Astrocyte (in vitro differentiated cells and primary cell): ENCODE measurements around the gene WDR4. TPM values are rescaled to one million over a fixed set of nuclear protein-coding genes. Genes with fewer than 3 reads are reported as not detected.

ENCODE experiments used
- DNase-seq: peaks from one replicate; pipeline ENCODE4 v3.0.0-alpha.2; 2010; ENCODE audit warnings: low read depth
- FAIRE-seq: peaks from 2 replicates; lab custom pipeline; 2011; peaks lifted over from hg19 to GRCh38; lab: Jason Lieb, UNC
- H2AFZ ChIP-seq: 2 replicates; pipeline ENCODE4 v1.6.0; 2012; ENCODE audit warnings: low read depth, low read length, inconsistent platforms
- H3K27ac ChIP-seq: 2 replicates; pipeline ENCODE4 v1.5.1; 2011; ENCODE audit warnings: low read depth, low read length, inconsistent platforms
- H3K27me3 ChIP-seq: 2 replicates; pipeline ENCODE4 v1.6.0; 2011; ENCODE audit warnings: low read length, inconsistent platforms; ENCODE audit not compliant: insufficient read depth
- H3K36me3 ChIP-seq: 2 replicates; pipeline ENCODE4 v1.5.1; 2011; ENCODE audit warnings: low read length, inconsistent platforms; ENCODE audit not compliant: insufficient read depth
- H3K4me1 ChIP-seq: 2 replicates; pipeline ENCODE4 v1.5.1; 2011; ENCODE audit warnings: low read length, inconsistent platforms; ENCODE audit not compliant: insufficient read depth
- H3K4me2 ChIP-seq: 2 replicates; pipeline ENCODE4 v1.6.0; 2012; ENCODE audit warnings: low read length, inconsistent platforms
- H3K4me3 ChIP-seq: 2 replicates; pipeline ENCODE4 v1.5.1; 2011; ENCODE audit warnings: low read depth, mild to moderate bottlenecking, low read length, inconsistent platforms; ENCODE audit not compliant: insufficient read depth
- H3K79me2 ChIP-seq: 2 replicates; pipeline ENCODE4 v1.6.0; 2012; ENCODE audit warnings: mild to moderate bottlenecking, low read length, inconsistent platforms; ENCODE audit not compliant: insufficient read depth
- H3K9ac ChIP-seq: 2 replicates; pipeline ENCODE4 v1.6.0; 2012; ENCODE audit warnings: mild to moderate bottlenecking, low read length, inconsistent platforms
- H3K9me3 ChIP-seq: 2 replicates; pipeline ENCODE4 v1.5.1; 2012; ENCODE audit warnings: low read depth, mild to moderate bottlenecking, low read length, inconsistent platforms; ENCODE audit not compliant: insufficient read depth
- H4K20me1 ChIP-seq: 2 replicates; pipeline ENCODE4 v1.6.0; 2012; ENCODE audit warnings: low read length, inconsistent platforms; ENCODE audit not compliant: insufficient read depth
- H3K27ac Mint-ChIP-seq: one replicate; pipeline ENCODE4 v1.8.0; 2021; ENCODE audit warnings: mild to moderate bottlenecking, mixed read lengths; ENCODE audit not compliant: unreplicated experiment
- H3K27me3 Mint-ChIP-seq: one replicate; pipeline ENCODE4 v1.8.0; 2021; ENCODE audit warnings: low read depth, mixed read lengths; ENCODE audit not compliant: unreplicated experiment
- H3K36me3 Mint-ChIP-seq: one replicate; pipeline ENCODE4 v1.8.0; 2021; ENCODE audit warnings: low read depth, mixed read lengths; ENCODE audit not compliant: unreplicated experiment
- H3K4me1 Mint-ChIP-seq: one replicate; pipeline ENCODE4 v1.8.0; 2021; ENCODE audit warnings: low read depth, mixed read lengths; ENCODE audit not compliant: unreplicated experiment
- H3K4me3 Mint-ChIP-seq: one replicate; pipeline ENCODE4 v1.8.0; 2021; ENCODE audit warnings: mild to moderate bottlenecking, moderate library complexity, mixed read lengths; ENCODE audit not compliant: unreplicated experiment
- H3K9me3 Mint-ChIP-seq: one replicate; pipeline ENCODE4 v1.8.0; 2021; ENCODE audit warnings: mild to moderate bottlenecking, mixed read lengths; ENCODE audit not compliant: unreplicated experiment
- EZH2 ChIP-seq: IDR thresholded peaks from 2 replicates; pipeline ENCODE4 v1.6.1; 2012; ENCODE audit warnings: mild to moderate bottlenecking, low read length, inconsistent platforms; ENCODE audit not compliant: insufficient read depth
- total RNA-seq: library from RNA; stranded (reverse); gene quantifications from 2 replicates; pipeline ENCODE4 v1.2.1, GENCODE V29; 2021
- TF ChIP-seq, protein P1 (sequence below): IDR thresholded peaks from 2 replicates; pipeline ENCODE4 v1.5.1; 2011; ENCODE audit warnings: low read depth, mild to moderate bottlenecking, inconsistent platforms, low read length, moderate library complexity; ENCODE audit not compliant: insufficient read depth

The WDR4 gene
- total RNA-seq, 1 donor from 2014 or later = 20.5 TPM

DNA sequence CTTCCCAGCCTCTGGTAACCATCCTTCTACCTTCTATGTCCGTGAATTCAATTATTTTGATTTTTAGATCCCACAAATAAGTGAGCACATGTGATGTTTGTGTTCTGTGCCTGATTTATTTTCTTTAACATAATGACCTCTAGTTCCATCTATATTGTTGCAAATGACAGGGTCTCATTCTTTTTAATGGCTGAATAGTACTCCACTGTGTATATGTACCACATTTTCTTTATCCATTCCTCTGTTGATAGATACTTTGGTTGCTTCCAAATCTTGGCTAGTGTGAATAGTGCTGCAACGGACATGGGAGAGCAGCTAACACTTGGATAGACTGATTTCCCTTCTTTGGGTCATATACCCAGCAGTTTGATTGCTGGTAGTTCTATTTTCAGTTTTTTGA, 51.8 kb downstream of the WDR4 start:
- H2AFZ ChIP-seq = no peak overlapping the region
- no peak for TF ChIP-seq EZH2
- TF ChIP-seq, protein P1, sequence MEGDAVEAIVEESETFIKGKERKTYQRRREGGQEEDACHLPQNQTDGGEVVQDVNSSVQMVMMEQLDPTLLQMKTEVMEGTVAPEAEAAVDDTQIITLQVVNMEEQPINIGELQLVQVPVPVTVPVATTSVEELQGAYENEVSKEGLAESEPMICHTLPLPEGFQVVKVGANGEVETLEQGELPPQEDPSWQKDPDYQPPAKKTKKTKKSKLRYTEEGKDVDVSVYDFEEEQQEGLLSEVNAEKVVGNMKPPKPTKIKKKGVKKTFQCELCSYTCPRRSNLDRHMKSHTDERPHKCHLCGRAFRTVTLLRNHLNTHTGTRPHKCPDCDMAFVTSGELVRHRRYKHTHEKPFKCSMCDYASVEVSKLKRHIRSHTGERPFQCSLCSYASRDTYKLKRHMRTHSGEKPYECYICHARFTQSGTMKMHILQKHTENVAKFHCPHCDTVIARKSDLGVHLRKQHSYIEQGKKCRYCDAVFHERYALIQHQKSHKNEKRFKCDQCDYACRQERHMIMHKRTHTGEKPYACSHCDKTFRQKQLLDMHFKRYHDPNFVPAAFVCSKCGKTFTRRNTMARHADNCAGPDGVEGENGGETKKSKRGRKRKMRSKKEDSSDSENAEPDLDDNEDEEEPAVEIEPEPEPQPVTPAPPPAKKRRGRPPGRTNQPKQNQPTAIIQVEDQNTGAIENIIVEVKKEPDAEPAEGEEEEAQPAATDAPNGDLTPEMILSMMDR = no peak
- H3K4me1 ChIP-seq = no peaks in the 10 kb centered on the region
- peaks cover 30% of the 10 kb centered on the region for H3K27me3 Mint-ChIP-seq
- no peaks in the 10 kb centered on the region for H3K9me3 ChIP-seq
- no peak overlapping the region for H3K27ac Mint-ChIP-seq
- no peak overlapping the region for H3K9ac ChIP-seq
- DNase-seq (no peak), FAIRE-seq (no peak)
- H3K79me2 ChIP-seq = no peaks in the 10 kb centered on the region
- H4K20me1 ChIP-seq = peaks cover 2% of the 10 kb centered on the region
- peaks cover 8% of the 10 kb centered on the region for H3K9me3 Mint-ChIP-seq
- H3K4me3 ChIP-seq = no peak overlapping the region
- H3K36me3 Mint-ChIP-seq = no peaks in the 10 kb centered on the region
- no peak overlapping the region for H3K4me3 Mint-ChIP-seq
- no peaks in the 10 kb centered on the region for H3K27me3 ChIP-seq
- no peak overlapping the region for H3K4me2 ChIP-seq
- no peaks in the 10 kb centered on the region for H3K4me1 Mint-ChIP-seq
- no peak overlapping the region for H3K27ac ChIP-seq
- no peaks in the 10 kb centered on the region for H3K36me3 ChIP-seq

GRCh38 chr21:42820616-42821465, 58.5 kb downstream of the WDR4 start:
- Histone ChIP-seq H3K4me2 (no peak overlapping the region), H3K4me1 (no peaks in the 10 kb centered on the region), H3K27me3 (peaks cover 3% of the 10 kb centered on the region), H2AFZ (no peak overlapping the region), H3K27ac (no peak overlapping the region), H3K9ac (no peak overlapping the region), H3K79me2 (no peaks in the 10 kb centered on the region), H3K36me3 (no peaks in the 10 kb centered on the region), H4K20me1 (no peaks in the 10 kb centered on the region), H3K9me3 (no peaks in the 10 kb centered on the region), H3K4me3 (no peak overlapping the region)
- no peak for TF ChIP-seq EZH2
- TF ChIP-seq, protein P1 = no peak
- no peaks in the 10 kb centered on the region for H3K4me1 Mint-ChIP-seq
- no peak overlapping the region for H3K27ac Mint-ChIP-seq
- no peak overlapping the region for H3K4me3 Mint-ChIP-seq
- no peak for DNase-seq
- FAIRE-seq = no peak
- H3K9me3 Mint-ChIP-seq = peaks cover 10% of the 10 kb centered on the region
- H3K36me3 Mint-ChIP-seq = peaks cover 2% of the 10 kb centered on the region
- peaks cover 11% of the 10 kb centered on the region for H3K27me3 Mint-ChIP-seq
